Psoas muscle (tissue), 8 donors: ENCODE measurements around the gene DIAPH3. TPM values are rescaled to one million over a fixed set of nuclear protein-coding genes. Genes with fewer than 3 reads are reported as not detected.

Experiments
- ATAC-seq, 4 donors: fragments of 200-7000 bp; cut with Tn5 transposase; one replicate each; pipeline ENCODE4 v1.9.1; 2020; ENCODE audit warnings: moderate library complexity in 3 of 4, mild to moderate bottlenecking in 2 of 4
- DNase-seq, 2 donors: peaks; one replicate each; pipeline ENCODE4 v3.0.0-alpha.2; 2020
- H3K27ac ChIP-seq: fragments of 200-600 bp; one replicate; pipeline ENCODE4 v1.8.0; 2022
- H3K27me3 ChIP-seq, 3 donors: fragments of 200-600 bp in 1 of 3; one replicate each; pipeline versions ENCODE4 v1.6.1 to v1.8.0; 2013 to 2022; ENCODE audit warnings: low read length in 2 of 3, mild to moderate bottlenecking in 2 of 3, moderate library complexity in 1 of 3; ENCODE audit not compliant: insufficient read depth in 3 of 3
- H3K36me3 ChIP-seq, 2 donors: fragments of 200-600 bp in 1 of 2; one replicate each; pipeline versions ENCODE4 v1.6.1 to v1.8.0; 2013 to 2022; ENCODE audit warnings: low read depth in 1 of 2, mild to moderate bottlenecking in 1 of 2, moderate library complexity in 1 of 2; ENCODE audit not compliant: insufficient read depth in 1 of 2
- H3K4me1 ChIP-seq: fragments of 200-600 bp; one replicate; pipeline ENCODE4 v1.8.0; 2022
- H3K4me3 ChIP-seq: fragments of 200-600 bp; one replicate; pipeline ENCODE4 v1.8.0; 2022; ENCODE audit warnings: mild to moderate bottlenecking
- H3K9me3 ChIP-seq: fragments of 200-600 bp; one replicate; pipeline ENCODE4 v1.8.0; 2022
- CTCF ChIP-seq: fragments of 200-600 bp; IDR thresholded peaks from one replicate; pipeline ENCODE4 v1.8.0; 2022; ENCODE audit warnings: antibody characterized with exemption
- WGBS, 3 donors: extraction: QIAGEN DNeasy Blood & Tissue Kit; methylation state at CpG; one replicate each; pipeline versions ENCODE4 v1.1.6 to v1.1.7; 2013; 5-methylcytosine and 5-hydroxymethylcytosine counted together
- intact Hi-C, 2 donors: fragments of 100-400 bp; cut with DNase I; formaldehyde crosslinking; loops; one replicate each; pipeline versions ENCODE4 v1.11.0 to v1.14.2; 2022
- polyA plus RNA-seq, 3 donors: library from polyadenylated mRNA; stranded (reverse); fragments of 200-250 nt; gene quantifications; one replicate each; pipeline ENCODE4 v1.2.3, GENCODE V29; 2013
- total RNA-seq, 4 donors: library from RNA; stranded (reverse); fragmentation: NEBNext Ultra II Directional in 2 of 4; extraction: Animal tissue kit (Norgen Biotek cat#: 25700) in 2 of 4; gene quantifications; one replicate each; pipeline versions ENCODE4 v1.2.1 to v1.2.4, GENCODE V29; 2021 to 2023
- donor health status: healthy with polysubstance abuse.
- donor health status: DM: no; HTN: no; CAD: no; lungs with moderate emphysema.
- donor health status: Bipolar disorder and iron deficiency.
- donor health status: healthy.
- donor health status: DM: yes; HTN: yes; CAD: no.
- donor health status: DM: no; HTN: no; CAD: no.
- donor health status: DM: no; HTN: no; CAD: no.
- donor health status: DM: yes; HTN: yes; CAD: no.

DIAPH3 gene
- total and polyA plus RNA-seq, 7 donors = 0.03 to 0.10 (median 0.08) TPM; not detected in 4

- no peak overlapping the region for H3K4me3 ChIP-seq
- H3K27ac ChIP-seq = no peak overlapping the region
- intact Hi-C loops = no loop called here
- H3K27me3 ChIP-seq = no peaks in the 10 kb centered on the region
- no peaks in the 10 kb centered on the region for H3K4me1 ChIP-seq
- WGBS, 3 donors = 92 to 96% (median 95%) methylated on average over 3 of the region's 3 CpGs
- DNase-seq (no peak), ATAC-seq (no peak)
- no peaks in the 10 kb centered on the region for H3K36me3 ChIP-seq
- no peaks in the 10 kb centered on the region for H3K9me3 ChIP-seq
- no peak for TF ChIP-seq CTCF
Observed at GRCh38 chr13:59976856-59977255, 186.9 kb downstream of the DIAPH3 start.

GRCh38 chr13:59975807-59976435 lies 187.8 kb downstream of the DIAPH3 start:
- Histone ChIP-seq H3K4me1 (no peaks in the 10 kb centered on the region), H3K4me3 (no peak overlapping the region), H3K27ac (no peak overlapping the region), H3K27me3 (no peaks in the 10 kb centered on the region), H3K9me3 (no peaks in the 10 kb centered on the region), H3K36me3 (no peaks in the 10 kb centered on the region)
- no peak for TF ChIP-seq CTCF
- DNase-seq (no peak), ATAC-seq (no peak)
- intact Hi-C loops = no loop called here
- WGBS, 3 donors = 86 to 96% (median 94%) methylated on average over 6 of the region's 6 CpGs

- Histone ChIP-seq H3K27ac (no peak overlapping the region), H3K4me3 (no peak overlapping the region), H3K36me3 (no peaks in the 10 kb centered on the region), H3K9me3 (no peaks in the 10 kb centered on the region), H3K27me3 (no peaks in the 10 kb centered on the region), H3K4me1 (no peaks in the 10 kb centered on the region)
- WGBS, 3 donors = 90 to 94% (median 92%) methylated on average over 3 of the region's 3 CpGs
- DNase-seq (no peak), ATAC-seq (no peak)
- intact Hi-C loops = no loop called here
- no peak for TF ChIP-seq CTCF
Observed at GRCh38 chr13:59970847-59971246, 192.9 kb downstream of the DIAPH3 start.

- Histone ChIP-seq H3K27ac (no peak overlapping the region), H3K4me1 (no peaks in the 10 kb centered on the region), H3K27me3 (no peaks in the 10 kb centered on the region), H3K36me3 (no peaks in the 10 kb centered on the region), H3K4me3 (no peak overlapping the region), H3K9me3 (no peaks in the 10 kb centered on the region)
- 48 to 71% (median 66%) methylated on average over 2 of the region's 2 CpGs for WGBS, 3 donors
- no peak for TF ChIP-seq CTCF
- ATAC-seq = no peak
- DNase-seq = no peak
- intact Hi-C loops = no loop called here
Observed at GRCh38 chr13:59963827-59964226, 199.9 kb downstream of the DIAPH3 start.

- Histone ChIP-seq H3K27ac (no peak overlapping the region), H3K27me3 (no peaks in the 10 kb centered on the region), H3K4me1 (no peaks in the 10 kb centered on the region), H3K9me3 (no peaks in the 10 kb centered on the region), H3K4me3 (no peak overlapping the region), H3K36me3 (no peaks in the 10 kb centered on the region)
- no peak for DNase-seq
- TF ChIP-seq CTCF = no peak
- no peak for ATAC-seq
- intact Hi-C loops = no loop called here
Observed at GRCh38 chr13:59963383-59963782, 200.3 kb downstream of the DIAPH3 start.
